ENCODE measurements around the gene DEPDC1B. TPM values are rescaled to one million over a fixed set of nuclear protein-coding genes. Genes with fewer than 3 reads are reported as not detected.
A peak's percentile ranks its signal among the peaks of the same experiment; 100 is the strongest.
"Not testable (repeated sequence)": the region's sequence is repeated elsewhere in the genome, so short reads cannot be mapped to it uniquely, and the experiment has no call there.

The DEPDC1B gene
- total RNA-seq (2014; rRNA removed; shearing (Covaris generic)) = 31.9 and 41.6 TPM in 2 replicates

- peak; percentile 86 for DNase-seq (ENCODE audit: low spot score)
These were observed at the start of gene DEPDC1B for GRCh38 chr5:60699609-60700415. DEPDC1B (minus strand) TSS chr5:60700166; CDS start chr5:60700093, 73 bp downstream.

- no peak for DNase-seq (ENCODE audit: low spot score)
These were observed 44.7 kb upstream of the DEPDC1B start for GRCh38 chr5:60744682-60745081.

- no peak for DNase-seq (ENCODE audit: low spot score)
These were observed 43.7 kb upstream of the DEPDC1B start for GRCh38 chr5:60743511-60744314.

- DNase-seq (ENCODE audit: low spot score) = no peak
These were observed 40.4 kb upstream of the DEPDC1B start for GRCh38 chr5:60740322-60740721.

- DNase-seq (ENCODE audit: low spot score) = no peak
These were observed 39.0 kb upstream of the DEPDC1B start for GRCh38 chr5:60738933-60739332.

- DNase-seq (ENCODE audit: low spot score) = no peak
These were observed 38.5 kb upstream of the DEPDC1B start for GRCh38 chr5:60738461-60738860.

- DNase-seq (ENCODE audit: low spot score) = not testable (repeated sequence)
These were observed 30.9 kb upstream of the DEPDC1B start for GRCh38 chr5:60730858-60731257.

- peak; percentile 16 for DNase-seq (ENCODE audit: low spot score)
These were observed 27.2 kb upstream of the DEPDC1B start for GRCh38 chr5:60727033-60727679.

GRCh38 chr5:60724126-60724525, 24.2 kb upstream of the DEPDC1B start:
- DNase-seq (ENCODE audit: low spot score) = no peak

GRCh38 chr5:60722416-60722815, 22.4 kb upstream of the DEPDC1B start:
- no peak for DNase-seq (ENCODE audit: low spot score)

- DNase-seq (ENCODE audit: low spot score) = no peak
These were observed 19.4 kb upstream of the DEPDC1B start for GRCh38 chr5:60719329-60719728.

GRCh38 chr5:60718166-60718892, 18.4 kb upstream of the DEPDC1B start:
- DNase-seq (ENCODE audit: low spot score) = no peak

- not testable (repeated sequence) for DNase-seq (ENCODE audit: low spot score)
These were observed 15.4 kb upstream of the DEPDC1B start for GRCh38 chr5:60715201-60715928.

- no peak for DNase-seq (ENCODE audit: low spot score)
These were observed 13.0 kb upstream of the DEPDC1B start for GRCh38 chr5:60712950-60713349.

- DNase-seq (ENCODE audit: low spot score) = not testable (repeated sequence)
These were observed 11.9 kb upstream of the DEPDC1B start for GRCh38 chr5:60711892-60712291.

- no peak for DNase-seq (ENCODE audit: low spot score)
These were observed 10.4 kb upstream of the DEPDC1B start for GRCh38 chr5:60710362-60710761.

GRCh38 chr5:60705144-60705543, 5.2 kb upstream of the DEPDC1B start:
- no peak for DNase-seq (ENCODE audit: low spot score)

- no peak for DNase-seq (ENCODE audit: low spot score)
These were observed 4.0 kb upstream of the DEPDC1B start for GRCh38 chr5:60703944-60704343.

GRCh38 chr5:60701321-60701968, 1.5 kb upstream of the DEPDC1B start:
- no peak for DNase-seq (ENCODE audit: low spot score)

GRCh38 chr5:60700416-60700757, 421 bp upstream of the DEPDC1B start:
- no peak for DNase-seq (ENCODE audit: low spot score)

- no peak for DNase-seq (ENCODE audit: low spot score)
These were observed 718 bp downstream of the DEPDC1B start for GRCh38 chr5:60699288-60699608.
